ENCODE measurements around the gene PKHD1.

GRCh38 chr6:52045481-52045880 lies 41.9 kb downstream of the PKHD1 start:
- TF ChIP-seq ARNTL (CRISPR knock-in tag; IDR thresholded peaks at IDR 0.05; ENCODE audit: borderline replicate concordance, low read depth) (no peak), ZFP30 (CRISPR knock-in tag; IDR thresholded peaks at IDR 0.05) (no peak), CSDC2 (CRISPR knock-in tag; IDR thresholded peaks at IDR 0.05) (no peak), POU6F1 (CRISPR knock-in tag; IDR thresholded peaks at IDR 0.05; ENCODE audit: borderline replicate concordance, low read depth) (no peak), ZFP3 (CRISPR knock-in tag; IDR thresholded peaks at IDR 0.05) (no peak), CREB5 (CRISPR knock-in tag; IDR thresholded peaks at IDR 0.05; ENCODE audit: low read depth) (no peak), TCF4 (CRISPR knock-in tag; IDR thresholded peaks at IDR 0.05; ENCODE audit: borderline replicate concordance) (no peak), PATZ1 (CRISPR knock-in tag; IDR thresholded peaks at IDR 0.05; ENCODE audit: borderline replicate concordance) (no peak), ISL1 (CRISPR knock-in tag; IDR thresholded peaks at IDR 0.05) (no peak), ZNF565 (CRISPR knock-in tag; conservative IDR thresholded peaks at IDR 0.05; ENCODE audit: low read depth) (no peak), ZC3H10 (CRISPR knock-in tag; IDR thresholded peaks at IDR 0.05) (no peak), TSHZ2 (CRISPR knock-in tag; IDR thresholded peaks at IDR 0.05) (no peak), ZNF70 (CRISPR knock-in tag; IDR thresholded peaks at IDR 0.05) (no peak)
